Measurements from ENCODE around the gene DICER1.

Gene DICER1

GRCh38 chr14:95198320-95198719, 41.0 kb upstream of the DICER1 start:
- TF ChIP-seq CTCF (IDR thresholded peaks at IDR 0.05; ENCODE audit: extremely low read depth, insufficient read depth, missing control alignments) = no peak
- in situ Hi-C loops (cut with MboI; ENCODE audit: low pct_unique_long_range_greater_than_20kb, low sequenced_read_pairs, unreplicated experiment) = no loop called here
- no peak for DNase-seq (ENCODE audit: low spot score)

DNA sequence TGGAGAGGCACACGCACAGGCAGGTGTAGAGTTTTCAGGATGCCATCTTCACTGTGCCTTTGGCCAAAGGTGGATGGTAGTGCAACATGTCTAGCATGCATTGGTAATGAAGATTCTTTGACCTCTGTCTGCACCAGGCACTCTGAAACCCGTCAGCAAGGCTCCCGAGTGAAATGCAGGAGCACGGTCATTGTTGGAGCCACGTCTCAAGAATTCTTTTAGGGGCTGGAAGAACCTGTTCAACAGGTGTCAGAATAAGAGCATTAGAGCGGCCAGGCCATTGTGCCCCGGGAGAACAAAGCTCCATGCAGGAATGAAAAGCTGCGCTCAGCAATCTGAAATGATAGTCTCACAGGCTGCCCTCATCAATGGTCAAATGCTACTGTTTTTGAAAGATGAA, 40.2 kb upstream of the DICER1 start:
- no peak for DNase-seq (ENCODE audit: low spot score)
- in situ Hi-C loops (cut with MboI; ENCODE audit: low pct_unique_long_range_greater_than_20kb, low sequenced_read_pairs, unreplicated experiment) = no loop called here
- no peak for TF ChIP-seq CTCF (IDR thresholded peaks at IDR 0.05; ENCODE audit: extremely low read depth, insufficient read depth, missing control alignments)

GRCh38 chr14:95196826-95197545, 39.7 kb upstream of the DICER1 start:
- no peak for TF ChIP-seq CTCF (IDR thresholded peaks at IDR 0.05; ENCODE audit: extremely low read depth, insufficient read depth, missing control alignments)
- in situ Hi-C loops (cut with MboI; ENCODE audit: low pct_unique_long_range_greater_than_20kb, low sequenced_read_pairs, unreplicated experiment) = no loop called here
- DNase-seq (ENCODE audit: low spot score) = no peak

GRCh38 chr14:95196268-95196667, 38.9 kb upstream of the DICER1 start:
- peak; percentile 68 for DNase-seq (ENCODE audit: low spot score)
- TF ChIP-seq CTCF (IDR thresholded peaks at IDR 0.05; ENCODE audit: extremely low read depth, insufficient read depth, missing control alignments) = peak; percentile 45
- in situ Hi-C loops (cut with MboI; ENCODE audit: low pct_unique_long_range_greater_than_20kb, low sequenced_read_pairs, unreplicated experiment) = no loop called here

- no peak for TF ChIP-seq CTCF (IDR thresholded peaks at IDR 0.05; ENCODE audit: extremely low read depth, insufficient read depth, missing control alignments)
- in situ Hi-C loops (cut with MboI; ENCODE audit: low pct_unique_long_range_greater_than_20kb, low sequenced_read_pairs, unreplicated experiment) = no loop called here
- DNase-seq (ENCODE audit: low spot score) = no peak
Observed at GRCh38 chr14:95195031-95195430, 37.7 kb upstream of the DICER1 start.

DNA sequence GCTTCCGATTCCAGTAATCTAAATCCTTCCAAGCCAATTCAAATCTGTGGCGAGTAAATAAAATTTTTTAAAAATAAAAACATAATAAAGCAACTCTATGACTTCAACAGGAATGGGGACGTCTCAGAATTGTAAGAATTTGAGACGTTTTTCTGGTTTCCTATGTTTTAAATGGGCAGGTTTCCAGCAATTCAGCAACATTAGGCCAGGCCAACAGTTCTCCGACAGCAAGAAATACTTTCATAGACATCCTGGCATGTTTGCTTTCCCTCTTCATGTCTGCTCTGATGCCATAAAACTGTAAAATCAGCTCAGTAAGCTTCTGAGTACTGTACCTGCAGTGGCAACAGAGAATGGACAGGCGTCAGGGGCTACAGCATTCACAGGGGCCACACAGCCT, 35.8 kb upstream of the DICER1 start:
- TF ChIP-seq CTCF (IDR thresholded peaks at IDR 0.05; ENCODE audit: extremely low read depth, insufficient read depth, missing control alignments) = no peak
- in situ Hi-C loops (cut with MboI; ENCODE audit: low pct_unique_long_range_greater_than_20kb, low sequenced_read_pairs, unreplicated experiment) = no loop called here

More for the DNA sequence above, 35.8 kb upstream of the DICER1 start:
- DNase-seq (ENCODE audit: low spot score) = no peak
